ENCODE data around the gene FUT8.
"Not testable (repeated sequence)": the region's sequence is repeated elsewhere in the genome, so short reads cannot be mapped to it uniquely, and the experiment has no call there.

Gene FUT8

GRCh38 chr14:65627315-65627714 is 214.8 kb downstream of the FUT8 start:
- no peak for DNase-seq

- DNase-seq: no peak
Observed at GRCh38 chr14:65628664-65629063, 216.1 kb downstream of the FUT8 start.

- DNase-seq: no peak
Observed at GRCh38 chr14:65631040-65631439, 218.5 kb downstream of the FUT8 start.

- no peak for DNase-seq
Observed at GRCh38 chr14:65632487-65632886, 220.0 kb downstream of the FUT8 start.

GRCh38 chr14:65633666-65634065 is 221.1 kb downstream of the FUT8 start:
- not testable (repeated sequence) for DNase-seq

GRCh38 chr14:65637780-65638179 is 225.2 kb downstream of the FUT8 start:
- peak; percentile 5 for DNase-seq

GRCh38 chr14:65639216-65639615 is 226.7 kb downstream of the FUT8 start:
- no peak for DNase-seq

- DNase-seq: no peak
Observed at GRCh38 chr14:65650826-65651225, 238.3 kb downstream of the FUT8 start.

- DNase-seq: no peak
Observed at GRCh38 chr14:65656554-65656953, 244.0 kb downstream of the FUT8 start.

- no peak for DNase-seq
Observed at GRCh38 chr14:65658202-65658601, 245.7 kb downstream of the FUT8 start.

GRCh38 chr14:65661865-65662264 is 249.3 kb downstream of the FUT8 start:
- no peak for DNase-seq

- DNase-seq: no peak
Observed at GRCh38 chr14:65664436-65664835, 251.9 kb downstream of the FUT8 start.

- DNase-seq: no peak
Observed at GRCh38 chr14:65676361-65677014, 264.0 kb downstream of the FUT8 start.

- no peak for DNase-seq
Observed at GRCh38 chr14:65685572-65685971, 273.0 kb downstream of the FUT8 start.

GRCh38 chr14:65686761-65687160 is 274.2 kb downstream of the FUT8 start:
- no peak for DNase-seq

- DNase-seq: no peak
Observed at GRCh38 chr14:65689070-65689469, 276.5 kb downstream of the FUT8 start.

- not testable (repeated sequence) for DNase-seq
Observed at GRCh38 chr14:65692566-65692965, 280.0 kb downstream of the FUT8 start.

- DNase-seq: no peak
Observed at GRCh38 chr14:65696801-65697200, 284.3 kb downstream of the FUT8 start.

- DNase-seq: no peak
Observed at GRCh38 chr14:65703521-65703920, 291.0 kb downstream of the FUT8 start.

GRCh38 chr14:65703996-65704395 is 291.5 kb downstream of the FUT8 start:
- no peak for DNase-seq

- DNase-seq: no peak
Observed at GRCh38 chr14:65704437-65704836, 291.9 kb downstream of the FUT8 start.

- no peak for DNase-seq
Observed at GRCh38 chr14:65704850-65705249, 292.3 kb downstream of the FUT8 start.

GRCh38 chr14:65709576-65709975 is 297.0 kb downstream of the FUT8 start:
- no peak for DNase-seq

- not testable (repeated sequence) for DNase-seq
Observed at GRCh38 chr14:65716813-65717212, 304.3 kb downstream of the FUT8 start.

- not testable (repeated sequence) for DNase-seq
Observed at GRCh38 chr14:65717384-65717915, 304.9 kb downstream of the FUT8 start.

All from CD4-positive, alpha-beta T cell treated with Interferon gamma for 1 hour (primary cell).